HG02870 (cell line): ENCODE data around the gene RADIL.

ENCODE experiments used
- ATAC-seq: cut with Tn5 transposase; IDR thresholded peaks from one replicate; pipeline ENCODE4 v1.9.1; 2021; ENCODE audit warnings: mild to moderate bottlenecking, moderate library complexity; ENCODE audit not compliant: unreplicated experiment

RADIL gene

DNA sequence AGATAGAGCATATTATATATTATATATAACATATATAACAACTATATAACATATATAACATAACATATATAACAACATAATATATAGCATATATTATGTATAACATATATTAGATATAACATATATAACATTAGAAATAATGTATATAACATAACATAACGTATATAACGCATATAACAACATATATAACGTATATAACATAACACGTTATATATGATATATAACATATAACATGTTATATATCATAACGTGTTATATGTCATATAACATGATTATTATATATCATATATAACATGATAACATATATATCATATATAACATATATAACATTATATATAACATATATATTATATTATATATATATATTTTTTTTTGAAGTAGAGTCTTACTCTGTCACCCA, 104.4 kb downstream of the RADIL start:
- ATAC-seq, result no peak

DNA sequence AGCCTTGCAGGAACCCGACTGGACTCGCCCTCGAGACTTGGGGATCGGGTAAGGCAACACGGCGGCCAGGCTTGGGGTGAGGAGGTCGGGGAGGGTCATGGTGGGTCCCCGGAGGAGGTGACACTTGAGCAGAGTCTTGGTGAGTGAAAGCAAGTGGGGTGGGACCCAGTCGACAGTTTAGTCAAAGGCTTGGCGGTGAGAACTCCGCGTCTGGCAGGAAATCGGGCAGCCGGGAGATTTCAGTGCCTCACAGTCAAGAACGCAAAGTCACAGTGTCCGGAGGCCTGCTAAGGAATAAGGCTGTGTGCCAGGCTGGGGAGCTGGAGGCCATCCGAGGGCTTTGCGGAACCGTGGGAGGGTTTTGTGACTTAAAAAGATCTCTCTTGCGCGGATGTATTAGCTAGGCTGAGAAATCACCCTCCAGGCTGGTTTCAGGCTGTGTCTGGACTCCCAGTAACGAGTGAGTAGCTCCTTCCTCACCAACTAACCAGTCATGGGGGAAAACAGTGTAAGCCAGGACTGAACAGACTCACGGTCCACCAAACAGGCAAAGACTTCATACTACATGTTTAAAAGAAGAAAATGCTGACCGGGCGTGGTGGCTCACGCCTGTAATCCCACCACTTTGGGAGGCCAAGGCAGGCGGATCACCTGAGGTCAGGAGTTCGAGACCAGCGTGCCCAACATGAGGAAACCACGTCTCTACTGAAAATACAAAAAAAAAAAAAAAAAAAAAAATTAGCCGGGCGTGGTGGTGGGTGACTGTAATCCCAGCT, 107.5 kb downstream of the RADIL start:
- no peak for ATAC-seq

DNA sequence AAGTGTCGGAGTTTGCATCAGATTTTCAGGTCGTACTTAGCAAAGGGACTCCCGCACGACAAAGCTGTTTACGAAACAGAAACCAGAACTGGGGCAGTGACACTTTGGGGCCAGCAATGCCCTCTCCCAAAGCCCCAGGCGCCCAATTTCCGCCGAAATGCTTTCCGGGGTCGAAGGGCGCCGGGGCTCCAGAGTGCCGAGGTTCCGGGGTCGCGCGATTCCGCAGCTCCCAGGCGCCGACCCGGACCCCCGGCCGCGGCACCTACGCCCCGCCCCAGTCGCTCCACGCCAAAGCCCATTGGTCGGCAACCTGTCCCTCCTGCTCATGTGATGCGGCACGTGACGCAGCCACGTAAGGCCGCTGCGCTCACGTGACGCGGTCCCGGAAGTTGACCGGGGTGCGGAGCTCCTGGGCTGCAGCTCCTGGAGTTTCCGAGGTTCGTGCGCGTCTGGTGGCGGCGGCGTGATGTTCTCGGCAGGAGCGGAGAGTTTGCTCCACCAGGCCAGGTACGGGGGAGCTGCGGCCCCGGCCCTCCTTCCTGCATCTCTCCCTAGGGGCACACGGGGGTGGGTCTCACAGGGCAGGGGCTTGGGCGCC, 108.2 kb downstream of the RADIL start, which contains the start of gene AP5Z1:
AP5Z1 (plus strand) TSS at position 374 of the 598 bp plus-strand sequence; CDS start at position 467, 93 bp downstream.
- peak; percentile 86 for ATAC-seq

DNA sequence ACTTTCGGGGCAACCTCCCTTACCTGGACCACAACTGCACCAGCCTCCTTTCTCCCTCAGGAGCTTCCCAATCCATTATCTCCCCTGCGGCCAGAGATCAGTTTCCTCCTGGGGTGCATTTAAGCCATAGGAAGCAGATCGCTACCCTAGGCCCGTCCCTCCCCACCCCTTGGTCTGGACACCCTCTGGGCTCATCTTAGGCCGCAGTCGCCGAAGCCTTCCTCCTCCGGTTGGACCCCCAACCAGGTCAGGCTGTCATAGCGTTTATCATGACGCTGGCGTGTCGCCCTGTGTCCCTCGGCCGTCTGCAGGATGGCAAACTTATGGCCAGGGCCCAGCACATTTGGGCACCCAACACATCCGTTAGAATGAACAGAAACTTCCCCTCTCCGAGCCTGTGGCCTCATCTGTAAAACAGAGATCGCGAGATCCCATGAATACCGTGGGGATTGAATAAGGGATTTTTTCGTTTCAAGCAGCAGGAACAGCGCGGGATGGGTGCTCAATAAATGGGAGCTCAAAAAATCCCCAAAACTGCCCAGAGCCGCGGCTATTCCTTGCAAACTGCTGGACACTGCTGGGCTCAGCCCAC, 108.8 kb downstream of the RADIL start:
- ATAC-seq, result peak; percentile 25

DNA sequence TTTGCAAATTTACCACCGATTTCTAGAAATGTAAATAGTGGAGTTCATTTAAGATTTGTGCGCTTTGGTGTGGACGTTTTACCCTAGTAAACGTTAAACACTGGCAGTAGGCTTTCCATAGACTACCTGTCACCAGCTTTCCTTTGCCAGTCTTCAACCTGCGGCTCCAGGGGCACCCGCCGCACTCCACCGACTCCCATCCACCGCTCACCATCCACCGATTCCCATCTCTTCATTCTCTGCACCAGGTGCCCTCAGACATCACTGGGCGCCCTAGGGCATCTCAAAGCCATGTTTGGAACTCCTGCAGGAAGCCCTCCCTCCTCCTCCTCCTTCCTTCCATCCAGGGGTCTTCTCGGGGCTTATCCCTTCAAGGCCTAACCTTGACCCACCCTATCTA, 109.5 kb downstream of the RADIL start:
- ATAC-seq, result no peak

DNA sequence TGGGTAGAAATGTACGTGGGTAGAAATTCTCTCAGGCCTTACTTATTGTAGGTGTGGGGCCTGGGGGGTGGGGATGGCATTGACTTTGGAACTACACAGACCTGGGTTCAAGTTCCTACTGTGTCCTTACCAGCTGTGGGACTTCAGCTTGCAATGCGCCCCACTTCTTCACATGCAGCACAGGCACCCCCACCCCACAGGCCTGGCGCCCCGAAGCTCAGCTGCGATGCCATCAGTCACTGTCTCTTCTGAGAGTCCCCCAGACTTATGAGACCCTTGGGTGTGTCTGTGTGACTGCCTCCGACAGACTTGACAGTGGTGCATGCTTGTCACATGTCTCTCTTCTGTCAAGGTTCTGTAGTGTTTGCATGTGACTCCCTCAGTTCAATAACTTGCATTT, 111.2 kb downstream of the RADIL start:
- ATAC-seq, result no peak

DNA sequence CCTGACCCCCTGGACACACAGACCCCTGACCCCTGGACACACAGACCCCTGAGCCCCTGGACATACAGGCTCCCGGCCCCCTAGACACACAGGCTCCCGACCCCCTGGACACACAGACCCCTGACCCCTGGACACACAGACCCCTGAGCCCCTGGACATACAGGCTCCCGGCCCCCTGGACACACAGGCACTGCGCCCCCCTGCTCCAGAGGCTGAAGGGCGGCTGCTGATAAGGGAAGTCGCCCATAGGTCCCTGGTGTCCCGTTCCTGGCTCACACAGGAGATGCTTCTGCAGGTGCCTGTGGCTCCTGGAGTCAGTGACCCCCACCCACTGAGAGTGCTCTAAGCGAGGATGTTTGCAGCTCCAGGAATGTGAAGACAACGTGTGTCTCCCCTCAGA, 111.8 kb downstream of the RADIL start:
- ATAC-seq, result no peak

DNA sequence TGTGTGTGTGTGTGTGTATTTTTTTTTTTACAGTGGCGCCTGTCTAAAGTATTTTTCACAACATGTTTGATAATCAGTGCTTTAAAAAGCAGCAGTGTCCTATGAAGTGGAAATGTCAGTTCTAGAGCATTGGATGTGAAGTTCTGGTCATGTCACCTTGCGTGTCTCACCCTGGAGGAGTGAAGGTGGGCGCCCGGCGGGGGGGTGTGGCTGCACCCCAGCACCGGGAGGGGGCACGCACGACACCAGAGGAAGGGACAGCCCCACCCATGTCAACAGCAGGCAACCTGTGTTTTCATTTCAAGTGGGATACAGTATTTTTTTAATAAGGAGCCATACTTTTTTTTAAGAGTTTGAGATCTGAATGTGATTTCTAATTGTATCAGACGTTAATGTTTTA, 112.6 kb downstream of the RADIL start:
- no peak for ATAC-seq

DNA sequence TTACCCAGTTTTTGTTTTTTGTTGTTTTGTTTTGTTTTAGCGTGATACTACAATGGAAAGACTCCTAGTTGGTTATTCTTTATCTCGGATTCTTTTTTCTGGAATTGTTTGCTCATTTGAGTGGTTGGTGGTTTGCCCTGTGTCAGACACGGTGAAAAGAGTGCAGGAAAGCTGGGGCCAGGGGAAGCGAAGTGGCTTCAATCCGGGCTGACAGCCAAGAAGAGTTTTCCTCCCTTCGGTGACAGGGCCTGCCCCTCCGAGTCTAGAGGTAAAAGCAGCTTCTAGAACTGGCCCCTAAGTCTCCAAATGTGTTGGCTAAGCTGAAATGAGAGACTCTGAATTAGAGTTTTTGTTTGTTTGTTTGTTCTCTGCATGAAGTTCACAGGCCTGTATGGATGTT, 113.8 kb downstream of the RADIL start:
- no peak for ATAC-seq

DNA sequence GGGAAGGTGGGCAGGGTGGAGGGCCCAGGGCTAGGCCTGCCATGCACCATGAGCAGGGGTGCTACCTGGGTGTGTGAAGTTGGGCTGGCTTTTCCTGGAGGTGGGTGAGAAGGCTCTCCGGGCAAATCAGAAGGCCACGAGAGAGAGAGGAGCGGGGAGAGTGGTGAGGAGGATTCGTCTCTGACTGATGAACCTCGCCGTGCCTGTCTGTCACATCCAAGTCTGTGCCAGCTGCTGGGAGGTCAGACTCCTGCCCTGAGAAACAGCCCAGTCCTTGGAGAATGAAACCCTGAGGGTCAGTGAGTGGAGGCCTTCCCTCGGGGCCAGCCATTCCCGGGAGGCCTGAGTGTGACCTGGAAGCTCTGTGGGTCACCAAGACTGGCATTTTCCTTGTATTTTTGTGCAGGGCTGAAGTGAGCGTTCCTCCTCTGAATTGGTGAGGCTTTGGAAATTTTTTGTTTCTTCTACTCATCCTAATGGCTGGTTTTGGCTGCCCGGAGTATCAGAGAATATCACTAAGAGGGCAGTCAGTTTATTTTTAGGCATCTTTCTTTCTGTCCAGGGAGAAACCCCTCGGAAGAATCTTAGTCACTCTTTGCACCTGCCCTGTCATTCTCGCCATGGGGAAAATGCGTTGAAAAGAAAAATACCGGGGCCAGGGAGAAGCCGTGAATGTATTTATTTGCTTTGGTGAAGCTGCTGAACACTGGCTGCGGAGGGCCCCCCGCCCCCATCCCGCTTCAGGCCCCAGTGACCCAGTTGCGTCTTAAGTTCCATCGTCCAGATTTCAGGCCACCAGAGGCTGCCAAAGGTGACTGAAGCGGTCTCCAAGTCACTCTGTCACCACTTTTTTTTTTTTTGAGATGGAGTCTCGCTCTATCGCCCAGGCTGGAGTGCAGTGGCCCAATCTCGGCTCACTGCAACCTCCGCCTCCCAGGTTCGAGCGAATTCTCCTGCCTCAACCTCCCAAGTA, 114.6 kb downstream of the RADIL start:
- ATAC-seq, result no peak

DNA sequence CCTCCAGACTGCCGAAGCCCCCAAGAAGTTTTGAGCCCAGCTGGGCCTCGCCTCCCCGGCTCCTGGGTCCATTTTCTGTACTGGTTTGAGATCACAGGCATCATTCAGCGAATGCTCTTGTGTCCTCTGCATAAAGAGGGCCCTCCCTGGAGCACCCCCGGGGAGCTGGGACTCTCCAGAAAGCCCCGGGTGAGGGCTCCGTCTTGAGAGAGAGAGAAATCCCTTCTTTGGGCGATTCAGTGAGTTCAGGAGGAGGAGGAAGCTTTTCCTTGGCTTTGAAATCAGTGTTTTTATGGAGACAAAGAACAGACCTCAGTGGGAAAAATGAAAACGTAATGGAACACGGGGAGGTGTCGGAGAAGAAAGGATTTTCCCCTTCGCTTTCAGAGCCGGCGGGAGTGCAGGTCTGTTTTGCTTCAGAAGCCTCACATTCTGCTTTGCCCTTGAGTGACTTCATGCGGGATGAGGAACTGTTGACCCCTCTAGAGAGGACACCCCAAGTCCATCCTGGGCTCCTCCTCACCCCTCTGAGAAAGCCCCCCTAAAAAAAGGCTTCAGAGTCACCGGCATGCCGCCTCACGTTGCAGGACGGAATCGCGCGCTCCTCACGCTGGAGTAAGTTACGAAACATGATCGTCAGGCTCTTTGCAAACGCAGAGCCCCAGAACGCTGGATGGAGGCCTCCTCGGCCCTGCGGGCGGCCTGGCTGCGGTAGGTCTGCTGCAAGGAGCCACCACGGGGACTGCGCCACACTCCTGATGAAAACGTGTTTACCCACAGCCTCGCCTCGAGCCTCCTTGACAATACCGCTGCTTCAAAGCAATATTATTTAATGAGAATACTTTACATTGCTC, 116.6 kb downstream of the RADIL start:
- ATAC-seq, result no peak

DNA sequence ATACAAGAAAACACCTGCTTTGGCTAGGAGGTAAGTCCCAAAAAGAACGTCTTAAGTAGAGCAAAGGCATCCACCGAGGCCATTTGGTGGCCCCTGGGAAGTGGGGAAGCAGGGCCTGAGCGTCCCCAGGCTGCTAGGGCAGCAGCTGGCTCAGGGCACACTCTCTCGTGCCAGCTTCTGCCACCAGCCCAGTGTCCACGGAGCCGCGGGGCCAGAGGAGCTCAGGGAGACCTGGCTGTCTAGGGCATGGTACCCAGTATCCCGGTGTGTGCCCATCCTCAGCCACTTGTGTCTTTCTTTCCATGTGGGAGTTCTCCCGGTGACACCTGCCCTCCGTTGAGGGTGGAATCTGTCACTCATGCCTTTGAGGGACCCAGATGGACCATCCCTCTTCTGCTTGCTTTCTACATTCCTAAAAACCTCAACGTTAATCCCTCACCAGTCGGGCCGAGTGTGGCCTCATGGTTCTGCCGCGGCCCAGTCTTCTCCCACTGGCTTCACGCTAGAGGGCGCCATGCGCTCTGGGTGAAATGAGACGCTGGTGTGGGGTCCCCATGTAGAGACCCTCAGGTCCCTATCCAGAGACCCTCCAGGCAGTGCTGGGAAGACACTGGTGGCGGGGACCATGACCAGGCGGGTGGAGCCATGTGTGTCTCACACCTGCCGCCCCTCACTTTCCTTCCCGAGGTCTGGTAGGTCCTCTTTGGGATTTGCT, 117.6 kb downstream of the RADIL start:
- no peak for ATAC-seq

DNA sequence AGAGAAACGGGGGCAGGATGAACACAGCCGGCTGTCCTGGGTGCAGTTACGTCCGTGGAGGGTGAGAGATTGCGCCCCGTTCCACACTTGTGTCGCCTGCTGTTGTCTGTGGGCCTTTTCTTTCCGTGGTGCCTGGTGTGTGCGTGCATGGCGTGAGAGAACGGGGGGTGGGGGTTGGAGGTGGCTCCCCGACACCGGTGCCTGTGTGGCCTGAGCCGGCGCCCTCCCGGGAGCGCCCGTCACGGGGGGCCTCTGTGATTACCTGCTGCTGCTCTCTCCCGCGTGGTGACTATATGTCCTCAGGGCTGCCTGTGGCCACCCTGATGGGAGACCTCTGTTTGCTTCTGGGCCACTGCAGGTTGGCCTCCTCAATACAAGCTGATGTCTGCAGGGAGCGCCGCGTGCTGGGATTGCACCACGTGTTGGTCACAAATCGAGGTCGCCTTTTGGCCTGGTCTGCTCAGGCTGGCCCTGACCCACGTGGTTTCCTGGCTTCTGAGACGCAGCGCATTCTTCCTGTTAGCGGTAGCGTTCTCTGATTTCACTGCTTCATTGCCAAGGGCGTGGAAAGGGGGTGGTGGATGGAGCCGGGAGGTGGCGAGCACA, 119.0 kb downstream of the RADIL start:
- no peak for ATAC-seq

DNA sequence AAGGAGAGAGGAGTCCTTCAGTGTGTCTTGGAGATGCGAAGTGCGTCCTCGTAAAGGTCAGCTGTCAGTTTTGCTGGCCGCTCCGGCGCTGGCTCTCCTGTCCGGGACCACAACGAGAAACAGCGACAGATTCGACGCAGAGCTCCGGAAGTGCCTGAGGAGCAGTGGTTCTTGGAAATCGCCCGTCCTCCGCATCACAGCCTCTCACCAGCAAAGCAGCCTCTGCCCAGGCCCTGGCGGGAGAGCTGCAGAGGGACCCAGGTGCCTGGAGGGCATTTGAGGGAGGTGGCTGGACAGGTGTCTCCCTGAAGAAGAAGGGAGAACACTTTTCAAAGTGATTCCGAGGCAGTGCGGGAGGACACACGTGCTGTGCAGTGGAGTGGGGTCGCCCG, 119.7 kb downstream of the RADIL start:
- ATAC-seq, result no peak

DNA sequence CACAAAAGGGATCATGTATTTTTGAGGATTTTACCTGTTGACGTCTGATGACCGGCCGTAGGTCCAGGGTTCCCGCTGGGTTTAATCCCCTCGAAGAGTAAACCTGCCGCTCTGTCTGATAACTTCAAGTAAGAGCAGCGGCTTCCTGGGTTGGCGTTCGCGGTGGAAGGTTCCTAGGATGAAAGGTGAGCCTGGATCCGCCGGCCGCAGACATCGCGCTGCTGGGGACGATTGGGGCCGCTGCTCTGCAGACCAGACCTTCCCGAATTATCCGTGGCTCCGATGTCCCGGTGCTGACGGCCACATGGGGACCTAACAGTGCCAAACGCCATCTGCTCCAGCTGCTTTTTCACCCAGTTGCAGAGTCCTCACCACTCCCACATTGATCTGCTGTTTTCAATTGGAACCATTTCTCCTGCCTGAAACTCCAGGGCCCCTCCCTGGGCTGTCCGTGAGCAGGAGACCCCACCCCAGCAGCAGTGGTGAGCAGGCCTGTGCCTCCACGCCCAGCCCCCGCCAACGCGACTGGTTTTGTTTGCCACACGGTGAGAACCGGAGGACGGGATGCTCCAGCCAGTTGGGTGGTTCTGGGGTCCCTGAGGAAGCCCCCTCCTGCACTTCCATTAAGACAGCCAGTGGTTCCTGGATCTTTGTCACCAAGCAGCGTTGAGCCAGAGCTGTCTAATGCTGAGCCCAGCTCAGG, 120.3 kb downstream of the RADIL start:
- no peak for ATAC-seq

DNA sequence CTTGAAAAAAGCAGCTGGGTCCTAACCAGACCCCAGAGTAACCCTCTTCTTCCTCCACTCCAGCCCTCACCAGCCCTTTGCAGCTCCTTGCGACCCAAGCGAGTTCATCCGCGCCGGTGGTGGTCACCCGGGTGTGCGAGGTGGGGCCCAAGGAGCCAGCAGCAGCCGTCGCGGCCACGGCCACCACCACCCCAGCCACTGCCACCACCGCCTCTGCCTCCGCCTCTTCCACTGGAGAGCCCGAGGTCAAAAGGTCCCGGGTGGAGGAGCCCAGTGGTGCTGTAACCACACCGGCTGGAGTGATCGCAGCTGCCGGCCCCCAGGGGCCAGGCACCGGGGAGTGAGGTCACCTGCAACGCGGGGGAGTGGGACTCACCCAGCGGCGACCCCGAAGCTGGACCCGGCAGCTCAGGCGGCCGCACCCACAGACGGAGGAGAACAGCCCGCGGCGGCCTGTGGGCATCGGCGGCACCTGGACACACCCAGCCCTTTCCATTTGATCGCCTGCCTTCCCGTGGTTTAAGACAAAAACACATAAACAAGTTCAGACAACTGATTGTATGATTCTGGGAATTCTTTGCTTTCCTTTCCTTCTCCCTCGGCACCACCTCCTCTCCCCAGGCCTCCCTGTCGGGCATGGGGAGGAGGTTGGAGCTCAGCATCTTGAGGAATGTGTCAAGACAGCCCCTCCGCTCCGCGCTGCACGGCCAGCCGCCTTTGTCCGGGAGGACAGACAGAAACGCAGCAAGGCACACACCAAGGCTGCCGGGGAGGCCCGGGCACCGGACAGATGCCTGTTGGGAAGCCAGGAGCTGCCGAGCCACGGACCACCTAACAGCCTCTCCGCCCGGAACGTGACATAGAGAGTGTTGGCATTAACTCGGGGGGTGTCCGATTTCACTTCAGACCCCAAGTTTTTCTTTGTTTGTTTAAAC, 121.1 kb downstream of the RADIL start:
- ATAC-seq, result no peak

DNA sequence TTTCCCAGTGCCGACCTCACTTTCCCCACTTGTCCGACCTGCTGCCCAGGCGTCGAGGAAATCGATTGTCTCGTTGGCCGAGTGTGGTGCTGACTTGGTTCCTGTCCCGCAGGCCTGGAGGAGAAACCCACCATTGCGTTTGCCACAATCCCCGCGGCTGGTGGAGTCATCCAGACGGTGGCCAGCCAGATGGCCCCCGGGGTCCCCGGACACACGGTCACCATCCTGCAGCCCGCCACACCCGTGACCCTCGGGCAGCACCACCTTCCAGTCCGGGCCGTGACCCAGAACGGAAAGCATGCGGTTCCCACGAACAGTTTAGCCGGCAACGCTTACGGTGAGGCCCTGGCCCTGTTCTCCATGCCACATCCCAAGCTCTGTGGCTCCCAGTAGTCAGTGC, 122.6 kb downstream of the RADIL start:
- ATAC-seq, result no peak
